Astrocyte of the spinal cord (primary cell): ENCODE data around the gene MAB21L2.

Experiments
- DNase-seq: peaks from one replicate; pipeline ENCODE4 v3.0.0; 2011; ENCODE audit warnings: low read depth, low spot score
- H3K4me3 ChIP-seq: 2 replicates; pipeline ENCODE4 v1.5.1; 2011; ENCODE audit warnings: low read depth, mild to moderate bottlenecking, low read length, moderate library complexity
- CTCF ChIP-seq: IDR thresholded peaks from 2 replicates; pipeline ENCODE4 v1.5.1; 2012; ENCODE audit warnings: low read depth, mild to moderate bottlenecking, low read length, inconsistent platforms
- in situ Hi-C: cut with HindIII; loops from 2 replicates; pipeline ENCODE4 v1.10.0; 2017; ENCODE audit warnings: low sequenced_read_pairs

Gene MAB21L2

GRCh38 chr4:150588316-150588715, 6.4 kb downstream of the MAB21L2 start:
- no peak for DNase-seq
- in situ Hi-C loops: no loop called here
- no peak overlapping the region for H3K4me3 ChIP-seq
- TF ChIP-seq CTCF: no peak

GRCh38 chr4:150589157-150589556, 7.2 kb downstream of the MAB21L2 start:
- no peak for TF ChIP-seq CTCF
- in situ Hi-C loops: no loop called here
- H3K4me3 ChIP-seq: no peak overlapping the region
- DNase-seq: no peak

- in situ Hi-C loops: no loop called here
- no peak for TF ChIP-seq CTCF
- DNase-seq: no peak
- H3K4me3 ChIP-seq: no peak overlapping the region
These were observed 8.7 kb downstream of the MAB21L2 start for GRCh38 chr4:150590631-150591030.

- no peak for TF ChIP-seq CTCF
- in situ Hi-C loops: no loop called here
- no peak overlapping the region for H3K4me3 ChIP-seq
- peak; percentile 16 for DNase-seq
These were observed 9.5 kb downstream of the MAB21L2 start for GRCh38 chr4:150591406-150591805.

GRCh38 chr4:150591904-150592303, 10.0 kb downstream of the MAB21L2 start:
- TF ChIP-seq CTCF: no peak
- H3K4me3 ChIP-seq: no peak overlapping the region
- DNase-seq: no peak
- in situ Hi-C loops: no loop called here

GRCh38 chr4:150593996-150594395, 12.0 kb downstream of the MAB21L2 start:
- in situ Hi-C loops: no loop called here
- no peak overlapping the region for H3K4me3 ChIP-seq
- TF ChIP-seq CTCF: peak; percentile 21
- DNase-seq: no peak

- in situ Hi-C loops: no loop called here
These were observed 17.0 kb downstream of the MAB21L2 start for GRCh38 chr4:150598909-150599308.

More at GRCh38 chr4:150598909-150599308, 17.0 kb downstream of the MAB21L2 start:
- TF ChIP-seq CTCF: no peak
- no peak overlapping the region for H3K4me3 ChIP-seq
- no peak for DNase-seq
